AG04450 (cell line): ENCODE data around the gene TTC3. TPM values are rescaled to one million over a fixed set of nuclear protein-coding genes. Genes with fewer than 3 reads are reported as not detected.

Source experiments
- CTCF ChIA-PET: fragments of 300-600, 350-600 bp; formaldehyde crosslinking; extraction: SDS; loops from one replicate; lab custom pipeline; 2022; ENCODE audit warnings: antibody characterized with exemption, inconsistent platforms; lab: Charles Lee
- POLR2A ChIA-PET: fragments of 350-600 bp; formaldehyde crosslinking; extraction: SDS; loops from one replicate; lab custom pipeline; 2021; ENCODE audit warnings: antibody characterized with exemption, inconsistent platforms; lab: Yijun Ruan, JAX
- DNase-seq: peaks from one replicate; pipeline ENCODE4 v3.0.0-alpha.2; 2011; ENCODE audit warnings: low read depth, low spot score
- H3K27ac ChIP-seq: one replicate; pipeline ENCODE4 v1.5.1; 2012; ENCODE audit warnings: low read depth, low read length, control low read depth
- H3K27me3 ChIP-seq: one replicate; pipeline ENCODE4 v1.6.0; 2012; ENCODE audit warnings: low read length; ENCODE audit not compliant: control insufficient read depth, insufficient read depth
- H3K4me3 ChIP-seq: 2 replicates; pipeline ENCODE4 v1.5.1; 2011; ENCODE audit warnings: mild to moderate bottlenecking, low read depth, low read length, control low read depth
- H3K9me3 ChIP-seq: 2 replicates; pipeline ENCODE4 v1.5.1; 2012; ENCODE audit warnings: low read length; ENCODE audit not compliant: control insufficient read depth, insufficient read depth
- polyA plus RNA-seq: library from polyadenylated mRNA; depleted of rRNA; stranded (reverse); fragments of >200 nt; gene quantifications from 2 replicates; pipeline ENCODE4 v1.2.3, GENCODE V29; 2011
- TF ChIP-seq, protein P1 (sequence below): IDR thresholded peaks from 2 replicates; pipeline ENCODE4 v1.5.1; 2011; ENCODE audit warnings: low read depth, low read length, control low read depth, inconsistent platforms

Gene TTC3
- polyA plus RNA-seq, 1 experiment: 224 TPM

DNA sequence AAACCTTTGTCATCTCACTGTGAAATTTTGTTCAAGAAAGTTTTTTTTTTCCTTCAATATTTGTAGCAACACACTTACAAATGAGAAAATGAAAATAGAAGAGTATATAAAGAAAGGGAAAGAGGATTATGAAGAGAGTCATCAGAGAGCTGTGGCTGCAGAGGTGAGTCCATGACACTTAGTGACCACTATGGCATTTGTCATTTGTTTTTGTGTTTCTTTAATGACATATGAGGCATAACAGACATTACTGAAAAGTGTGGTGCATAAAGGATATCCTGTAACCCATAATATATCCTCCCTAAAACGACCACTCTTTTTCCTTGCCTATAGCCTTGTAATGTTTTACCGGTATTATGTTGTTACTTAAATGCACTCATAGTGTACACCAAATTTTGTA lies 113.9 kb downstream of the TTC3 start:
- Histone ChIP-seq H3K27me3 (no peaks in the 10 kb centered on the region), H3K4me3 (no peak overlapping the region), H3K27ac (no peak overlapping the region), H3K9me3 (no peaks in the 10 kb centered on the region)
- POLR2A ChIA-PET: no interaction called here
- no peak for DNase-seq
- CTCF ChIA-PET: interaction anchor here (0.7 kb wide), 1 partner anchor 12 kb away, joined by 3 read pairs; no protein-coding TSS in a partner anchor
- TF ChIP-seq, protein P1, sequence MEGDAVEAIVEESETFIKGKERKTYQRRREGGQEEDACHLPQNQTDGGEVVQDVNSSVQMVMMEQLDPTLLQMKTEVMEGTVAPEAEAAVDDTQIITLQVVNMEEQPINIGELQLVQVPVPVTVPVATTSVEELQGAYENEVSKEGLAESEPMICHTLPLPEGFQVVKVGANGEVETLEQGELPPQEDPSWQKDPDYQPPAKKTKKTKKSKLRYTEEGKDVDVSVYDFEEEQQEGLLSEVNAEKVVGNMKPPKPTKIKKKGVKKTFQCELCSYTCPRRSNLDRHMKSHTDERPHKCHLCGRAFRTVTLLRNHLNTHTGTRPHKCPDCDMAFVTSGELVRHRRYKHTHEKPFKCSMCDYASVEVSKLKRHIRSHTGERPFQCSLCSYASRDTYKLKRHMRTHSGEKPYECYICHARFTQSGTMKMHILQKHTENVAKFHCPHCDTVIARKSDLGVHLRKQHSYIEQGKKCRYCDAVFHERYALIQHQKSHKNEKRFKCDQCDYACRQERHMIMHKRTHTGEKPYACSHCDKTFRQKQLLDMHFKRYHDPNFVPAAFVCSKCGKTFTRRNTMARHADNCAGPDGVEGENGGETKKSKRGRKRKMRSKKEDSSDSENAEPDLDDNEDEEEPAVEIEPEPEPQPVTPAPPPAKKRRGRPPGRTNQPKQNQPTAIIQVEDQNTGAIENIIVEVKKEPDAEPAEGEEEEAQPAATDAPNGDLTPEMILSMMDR: no peak

DNA sequence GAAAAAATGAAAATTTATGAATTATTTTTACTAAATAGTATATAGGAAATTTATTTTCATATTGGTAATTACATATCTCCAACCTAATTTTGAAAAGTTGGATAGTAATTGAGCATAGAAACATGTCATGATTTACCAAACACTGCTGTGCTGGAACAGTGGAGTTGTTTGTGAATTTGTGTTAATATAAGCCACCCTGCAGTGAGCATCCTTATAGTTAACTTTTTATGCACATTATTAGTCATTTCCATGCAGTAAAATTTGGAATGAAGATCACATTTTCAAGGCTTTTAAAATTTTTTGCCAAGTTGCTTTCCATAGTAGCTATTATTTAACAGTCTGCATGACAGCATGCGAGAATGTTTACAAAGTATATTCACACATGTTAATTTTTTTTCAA lies 115.8 kb downstream of the TTC3 start:
- Histone ChIP-seq H3K27ac (no peak overlapping the region), H3K9me3 (no peaks in the 10 kb centered on the region), H3K4me3 (no peak overlapping the region), H3K27me3 (no peaks in the 10 kb centered on the region)
- DNase-seq: no peak
- TF ChIP-seq, protein P1: no peak
- CTCF ChIA-PET: no interaction called here
- POLR2A ChIA-PET: no interaction called here

DNA sequence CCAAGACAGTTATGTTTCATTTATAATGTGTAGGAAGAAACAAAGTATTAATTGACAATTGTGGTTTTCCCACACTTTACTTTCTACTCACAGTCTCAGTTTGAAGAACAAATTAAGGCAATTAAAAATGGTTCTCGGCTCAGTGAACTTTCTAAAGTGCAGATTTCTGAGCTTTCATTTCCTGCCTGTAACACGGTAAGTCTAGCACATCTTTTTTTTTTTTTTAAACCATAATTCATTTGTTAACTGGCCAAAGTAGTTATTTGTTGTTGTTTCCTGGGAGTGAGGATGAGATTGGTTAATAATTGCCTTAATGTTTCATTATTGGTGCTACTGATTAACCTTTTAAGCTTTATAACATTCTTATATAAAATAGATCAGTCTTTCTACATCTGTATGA lies 119.0 kb downstream of the TTC3 start:
- Histone ChIP-seq H3K4me3 (no peak overlapping the region), H3K27ac (no peak overlapping the region), H3K27me3 (no peaks in the 10 kb centered on the region), H3K9me3 (no peaks in the 10 kb centered on the region)
- ChIA-PET POLR2A (interaction anchor here (0.7 kb wide), 1 partner anchor 8 kb away, joined by 5 read pairs; no protein-coding TSS in a partner anchor), CTCF (no interaction called here)
- no peak for DNase-seq
- TF ChIP-seq, protein P1: no peak

DNA sequence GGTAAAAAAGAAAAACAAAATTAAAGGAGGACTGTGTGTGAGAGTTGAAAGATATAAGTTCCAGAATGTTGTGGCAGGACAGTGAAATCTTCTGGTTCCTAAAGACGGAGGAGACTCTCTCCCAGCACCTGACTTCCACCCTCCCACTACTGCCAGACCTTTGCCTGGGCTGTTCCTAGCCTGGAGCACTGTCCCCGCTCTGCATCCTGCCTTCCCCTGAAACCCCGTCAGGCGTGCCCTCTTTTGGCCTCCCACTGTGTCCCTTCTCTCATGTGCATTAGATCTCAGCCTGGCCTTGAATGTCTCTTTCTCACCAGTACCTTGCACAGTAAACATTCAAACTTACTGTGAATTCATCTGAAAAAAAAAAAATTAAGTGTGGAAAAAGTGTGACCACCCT lies 120.0 kb downstream of the TTC3 start:
- ChIA-PET CTCF (no interaction called here), POLR2A (no interaction called here)
- H3K27me3 ChIP-seq: no peaks in the 10 kb centered on the region
- H3K27ac ChIP-seq: no peak overlapping the region
- DNase-seq: no peak
- H3K4me3 ChIP-seq: no peak overlapping the region
- TF ChIP-seq, protein P1: no peak
- no peaks in the 10 kb centered on the region for H3K9me3 ChIP-seq

DNA sequence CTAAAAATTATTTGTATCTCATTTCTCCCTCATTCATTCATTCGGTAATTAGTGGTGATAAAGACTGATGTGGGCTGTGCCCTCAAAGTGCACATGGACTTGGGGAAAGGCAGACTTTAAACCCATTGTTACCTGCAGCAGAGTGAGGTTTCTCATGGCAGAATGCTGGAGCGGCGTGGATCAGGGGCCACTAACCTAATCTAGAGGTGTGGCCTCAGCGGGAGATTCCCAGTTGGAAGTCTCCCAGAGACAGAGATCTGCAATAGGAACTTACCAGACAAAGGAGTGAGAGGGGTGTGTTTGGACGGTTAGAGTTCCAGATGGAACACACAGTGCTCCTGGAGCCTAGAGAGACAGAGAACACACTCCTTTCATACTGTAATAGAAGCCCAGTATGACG lies 120.6 kb downstream of the TTC3 start:
- H3K9me3 ChIP-seq: no peaks in the 10 kb centered on the region
- TF ChIP-seq, protein P1: no peak
- H3K27me3 ChIP-seq: no peaks in the 10 kb centered on the region
- no peak overlapping the region for H3K27ac ChIP-seq
- ChIA-PET CTCF (no interaction called here), POLR2A (no interaction called here)
- H3K4me3 ChIP-seq: no peak overlapping the region
- DNase-seq: no peak
